ENCODE data around the gene TMEM129. TPM values are rescaled to one million over a fixed set of nuclear protein-coding genes. Genes with fewer than 3 reads are reported as not detected.
A peak's percentile ranks its signal among the peaks of the same experiment; 100 is the strongest.

TMEM129 gene
- total and polyA plus RNA-seq, 12 donors: 28.1 to 45.6 (median 33.2) TPM

- no peaks in the 10 kb centered on the region for H3K27me3 ChIP-seq
- 82 to 83% methylated on average over 15 of the region's 15 CpGs for WGBS, 2 donors
- intact Hi-C loops (cut with DNase I): no loop called here
- no peak overlapping the region for H3K4me3 ChIP-seq
- peak overlapping the region in 2 of 10 donors; percentile 50 to 75 for H3K27ac ChIP-seq
- TF ChIP-seq CTCF (IDR thresholded peaks at IDR 0.05): no peak
- peaks cover 23 to 72% (median 51%) of the 10 kb centered on the region in 9 donors for H3K4me1 ChIP-seq
- no peak for DNase-seq
- H3K9me3 ChIP-seq: no peaks in the 10 kb centered on the region
- peaks cover 0 to 40% (median 6%) of the 10 kb centered on the region in 9 donors for H3K36me3 ChIP-seq
- ATAC-seq: no peak
Measured at GRCh38 chr4:1716065-1716945, 4.8 kb downstream of the TMEM129 start.

GRCh38 chr4:1715002-1715758 is 5.9 kb downstream of the TMEM129 start:
- H3K4me1 ChIP-seq: peaks cover 26 to 78% (median 59%) of the 10 kb centered on the region in 9 donors
- 60 to 64% methylated on average over 16 of the region's 16 CpGs for WGBS, 2 donors
- peak overlapping the region in 5 of 10 donors; percentile 50 to 75 (median 53) for H3K27ac ChIP-seq

GRCh38 chr4:1714303-1715001 is 6.7 kb downstream of the TMEM129 start:
- DNase-seq: no peak
- Histone ChIP-seq H3K4me3 (no peak overlapping the region), H3K27me3 (no peaks in the 10 kb centered on the region), H3K36me3 (peaks cover 0 to 48% (median 6%) of the 10 kb centered on the region in 9 donors), H3K4me1 (peaks cover 19 to 76% (median 55%) of the 10 kb centered on the region in 9 donors), H3K27ac (peak overlapping the region in 3 of 10 donors; percentile 53 to 100 (median 100)), H3K9me3 (no peaks in the 10 kb centered on the region)
- no peak for TF ChIP-seq CTCF (IDR thresholded peaks at IDR 0.05)
- no peak for ATAC-seq
- intact Hi-C loops (cut with DNase I): no loop called here
- 70 to 71% methylated on average over 9 of the region's 9 CpGs for WGBS, 2 donors

More at GRCh38 chr4:1715002-1715758, 5.9 kb downstream of the TMEM129 start:
- Histone ChIP-seq H3K36me3 (peaks cover 0 to 41% (median 6%) of the 10 kb centered on the region in 9 donors), H3K9me3 (no peaks in the 10 kb centered on the region), H3K27me3 (no peaks in the 10 kb centered on the region), H3K4me3 (no peak overlapping the region)
- ATAC-seq (no peak), DNase-seq (no peak)
- intact Hi-C loops (cut with DNase I): no loop called here
- no peak for TF ChIP-seq CTCF (IDR thresholded peaks at IDR 0.05)

All from heart right ventricle (tissue), 16 donors.